Measurements from ENCODE around the gene LRRC15.

Gene LRRC15

GRCh38 chr3:194380326-194380725, 10.8 kb upstream of the LRRC15 start:
- DNase-seq (ENCODE audit: low read depth), result no peak
- no peak overlapping the region for H3K4me3 ChIP-seq (ENCODE audit: low read depth, low read length)
- TF ChIP-seq POLR2A (IDR thresholded peaks at IDR 0.05; ENCODE audit: extremely low read depth, insufficient read length), result no peak
- TF ChIP-seq, protein P1, sequence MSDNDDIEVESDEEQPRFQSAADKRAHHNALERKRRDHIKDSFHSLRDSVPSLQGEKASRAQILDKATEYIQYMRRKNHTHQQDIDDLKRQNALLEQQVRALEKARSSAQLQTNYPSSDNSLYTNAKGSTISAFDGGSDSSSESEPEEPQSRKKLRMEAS (IDR thresholded peaks at IDR 0.05; ENCODE audit: low read depth, low read length), result no peak
- no peak for TF ChIP-seq MYC (IDR thresholded peaks at IDR 0.05; ENCODE audit: low read depth, low read length)
- TF ChIP-seq, protein P2, sequence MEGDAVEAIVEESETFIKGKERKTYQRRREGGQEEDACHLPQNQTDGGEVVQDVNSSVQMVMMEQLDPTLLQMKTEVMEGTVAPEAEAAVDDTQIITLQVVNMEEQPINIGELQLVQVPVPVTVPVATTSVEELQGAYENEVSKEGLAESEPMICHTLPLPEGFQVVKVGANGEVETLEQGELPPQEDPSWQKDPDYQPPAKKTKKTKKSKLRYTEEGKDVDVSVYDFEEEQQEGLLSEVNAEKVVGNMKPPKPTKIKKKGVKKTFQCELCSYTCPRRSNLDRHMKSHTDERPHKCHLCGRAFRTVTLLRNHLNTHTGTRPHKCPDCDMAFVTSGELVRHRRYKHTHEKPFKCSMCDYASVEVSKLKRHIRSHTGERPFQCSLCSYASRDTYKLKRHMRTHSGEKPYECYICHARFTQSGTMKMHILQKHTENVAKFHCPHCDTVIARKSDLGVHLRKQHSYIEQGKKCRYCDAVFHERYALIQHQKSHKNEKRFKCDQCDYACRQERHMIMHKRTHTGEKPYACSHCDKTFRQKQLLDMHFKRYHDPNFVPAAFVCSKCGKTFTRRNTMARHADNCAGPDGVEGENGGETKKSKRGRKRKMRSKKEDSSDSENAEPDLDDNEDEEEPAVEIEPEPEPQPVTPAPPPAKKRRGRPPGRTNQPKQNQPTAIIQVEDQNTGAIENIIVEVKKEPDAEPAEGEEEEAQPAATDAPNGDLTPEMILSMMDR (IDR thresholded peaks at IDR 0.05; ENCODE audit: low read depth, low read length), result no peak

GRCh38 chr3:194379651-194380050, 10.1 kb upstream of the LRRC15 start:
- no peak for TF ChIP-seq MYC (IDR thresholded peaks at IDR 0.05; ENCODE audit: low read depth, low read length)
- TF ChIP-seq, protein P1 (IDR thresholded peaks at IDR 0.05; ENCODE audit: low read depth, low read length), result no peak
- TF ChIP-seq, protein P2 (IDR thresholded peaks at IDR 0.05; ENCODE audit: low read depth, low read length), result no peak
- no peak for TF ChIP-seq POLR2A (IDR thresholded peaks at IDR 0.05; ENCODE audit: extremely low read depth, insufficient read length)
- no peak for DNase-seq (ENCODE audit: low read depth)
- H3K4me3 ChIP-seq (ENCODE audit: low read depth, low read length), result no peak overlapping the region

DNA sequence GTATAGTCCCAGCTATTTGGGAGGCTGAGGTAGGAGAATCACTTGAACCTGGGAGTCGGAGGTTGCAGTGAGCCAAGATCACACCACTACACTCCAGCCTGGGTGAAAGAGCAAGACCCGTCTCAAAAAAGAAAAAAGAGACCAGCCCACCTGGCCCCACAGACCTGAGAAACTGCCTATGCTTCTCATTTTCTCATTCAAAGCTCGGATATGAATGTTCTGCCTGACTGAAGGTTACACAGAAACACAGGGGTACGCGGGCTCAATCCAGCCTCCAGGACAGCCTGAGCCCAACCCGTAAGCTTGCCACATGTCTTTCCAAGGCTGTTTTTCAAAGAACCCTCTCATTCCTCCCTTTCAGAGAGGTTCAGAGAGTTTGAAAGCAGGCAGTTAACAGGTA, 9.7 kb upstream of the LRRC15 start:
- TF ChIP-seq, protein P2 (IDR thresholded peaks at IDR 0.05; ENCODE audit: low read depth, low read length), result no peak
- TF ChIP-seq POLR2A (IDR thresholded peaks at IDR 0.05; ENCODE audit: extremely low read depth, insufficient read length), result no peak
- TF ChIP-seq, protein P1 (IDR thresholded peaks at IDR 0.05; ENCODE audit: low read depth, low read length), result no peak
- TF ChIP-seq MYC (IDR thresholded peaks at IDR 0.05; ENCODE audit: low read depth, low read length), result no peak
- no peak overlapping the region for H3K4me3 ChIP-seq (ENCODE audit: low read depth, low read length)
- no peak for DNase-seq (ENCODE audit: low read depth)

- no peak for DNase-seq (ENCODE audit: low read depth)
Measured at GRCh38 chr3:194377708-194378107, 8.2 kb upstream of the LRRC15 start.

GRCh38 chr3:194376241-194376560, 6.7 kb upstream of the LRRC15 start:
- DNase-seq (ENCODE audit: low read depth), result no peak
- TF ChIP-seq POLR2A (IDR thresholded peaks at IDR 0.05; ENCODE audit: extremely low read depth, insufficient read length) (no peak), MYC (IDR thresholded peaks at IDR 0.05; ENCODE audit: low read depth, low read length) (no peak)
- TF ChIP-seq, protein P1 (IDR thresholded peaks at IDR 0.05; ENCODE audit: low read depth, low read length), result no peak
- TF ChIP-seq, protein P2 (IDR thresholded peaks at IDR 0.05; ENCODE audit: low read depth, low read length), result no peak
- H3K4me3 ChIP-seq (ENCODE audit: low read depth, low read length), result no peak overlapping the region

More at GRCh38 chr3:194377708-194378107, 8.2 kb upstream of the LRRC15 start:
- no peak overlapping the region for H3K4me3 ChIP-seq (ENCODE audit: low read depth, low read length)
- TF ChIP-seq, protein P1 (IDR thresholded peaks at IDR 0.05; ENCODE audit: low read depth, low read length), result no peak
- TF ChIP-seq MYC (IDR thresholded peaks at IDR 0.05; ENCODE audit: low read depth, low read length) (no peak), POLR2A (IDR thresholded peaks at IDR 0.05; ENCODE audit: extremely low read depth, insufficient read length) (no peak)
- TF ChIP-seq, protein P2 (IDR thresholded peaks at IDR 0.05; ENCODE audit: low read depth, low read length), result no peak

All from NB4 (cell line).